ENCODE measurements around the gene CAMTA1.
A peak's percentile ranks its signal among the peaks of the same experiment; 100 is the strongest.

Gene CAMTA1

GRCh38 chr1:7403265-7404045 is 618.2 kb downstream of the CAMTA1 start:
- TF ChIP-seq, protein P1, sequence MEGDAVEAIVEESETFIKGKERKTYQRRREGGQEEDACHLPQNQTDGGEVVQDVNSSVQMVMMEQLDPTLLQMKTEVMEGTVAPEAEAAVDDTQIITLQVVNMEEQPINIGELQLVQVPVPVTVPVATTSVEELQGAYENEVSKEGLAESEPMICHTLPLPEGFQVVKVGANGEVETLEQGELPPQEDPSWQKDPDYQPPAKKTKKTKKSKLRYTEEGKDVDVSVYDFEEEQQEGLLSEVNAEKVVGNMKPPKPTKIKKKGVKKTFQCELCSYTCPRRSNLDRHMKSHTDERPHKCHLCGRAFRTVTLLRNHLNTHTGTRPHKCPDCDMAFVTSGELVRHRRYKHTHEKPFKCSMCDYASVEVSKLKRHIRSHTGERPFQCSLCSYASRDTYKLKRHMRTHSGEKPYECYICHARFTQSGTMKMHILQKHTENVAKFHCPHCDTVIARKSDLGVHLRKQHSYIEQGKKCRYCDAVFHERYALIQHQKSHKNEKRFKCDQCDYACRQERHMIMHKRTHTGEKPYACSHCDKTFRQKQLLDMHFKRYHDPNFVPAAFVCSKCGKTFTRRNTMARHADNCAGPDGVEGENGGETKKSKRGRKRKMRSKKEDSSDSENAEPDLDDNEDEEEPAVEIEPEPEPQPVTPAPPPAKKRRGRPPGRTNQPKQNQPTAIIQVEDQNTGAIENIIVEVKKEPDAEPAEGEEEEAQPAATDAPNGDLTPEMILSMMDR (IDR thresholded peaks at IDR 0.05; ENCODE audit: insufficient read depth, low read depth, low read length, missing control alignments) = no peak
- DNase-seq (ENCODE audit: low read depth) = peak; percentile 85
- peak overlapping the region; percentile 29 for H3K4me3 ChIP-seq (ENCODE audit: low read depth, low read length)

GRCh38 chr1:7404046-7404742 is 618.9 kb downstream of the CAMTA1 start:
- no peak for DNase-seq (ENCODE audit: low read depth)
- peak overlapping the region; percentile 29; the same call in 1 of the 2 replicates for H3K4me3 ChIP-seq (ENCODE audit: low read depth, low read length)
- TF ChIP-seq, protein P1 (IDR thresholded peaks at IDR 0.05; ENCODE audit: insufficient read depth, low read depth, low read length, missing control alignments) = no peak

GRCh38 chr1:7405844-7406500 is 620.7 kb downstream of the CAMTA1 start:
- no peak overlapping the region for H3K4me3 ChIP-seq (ENCODE audit: low read depth, low read length)
- TF ChIP-seq, protein P1 (IDR thresholded peaks at IDR 0.05; ENCODE audit: insufficient read depth, low read depth, low read length, missing control alignments) = no peak
- no peak for DNase-seq (ENCODE audit: low read depth)

- DNase-seq (ENCODE audit: low read depth) = peak; percentile 92
- TF ChIP-seq, protein P1 (IDR thresholded peaks at IDR 0.05; ENCODE audit: insufficient read depth, low read depth, low read length, missing control alignments) = no peak
- H3K4me3 ChIP-seq (ENCODE audit: low read depth, low read length) = peak overlapping the region; percentile 15
Measured at GRCh38 chr1:7406641-7407543, 621.6 kb downstream of the CAMTA1 start.

GRCh38 chr1:7407544-7407895 is 622.3 kb downstream of the CAMTA1 start:
- TF ChIP-seq, protein P1 (IDR thresholded peaks at IDR 0.05; ENCODE audit: insufficient read depth, low read depth, low read length, missing control alignments) = no peak
- DNase-seq (ENCODE audit: low read depth) = no peak
- H3K4me3 ChIP-seq (ENCODE audit: low read depth, low read length) = peak overlapping the region; percentile 15

All from GM12865 (cell line).